Body of pancreas (tissue), 4 donors: ENCODE measurements around the gene IGHMBP2.

Experiments
- POLR2A ChIP-seq, 3 donors: fragments of 450-650 bp; IDR thresholded peaks; one replicate each; pipeline ENCODE4 v1.6.1; 2016; ENCODE audit warnings: antibody characterized with exemption in 3 of 3, mild to moderate bottlenecking in 2 of 3
- TF ChIP-seq, protein P1 (sequence below), 7 experiments: fragments of 450-650 bp in 4 of 7; fragments of 200-600 bp in 3 of 7; sonication (generic) in 3 of 7; IDR thresholded peaks; one replicate each; pipeline ENCODE4 v1.5.1; 2016 to 2019; ENCODE audit warnings: antibody characterized with exemption in 7 of 7

- TF ChIP-seq, protein P1, sequence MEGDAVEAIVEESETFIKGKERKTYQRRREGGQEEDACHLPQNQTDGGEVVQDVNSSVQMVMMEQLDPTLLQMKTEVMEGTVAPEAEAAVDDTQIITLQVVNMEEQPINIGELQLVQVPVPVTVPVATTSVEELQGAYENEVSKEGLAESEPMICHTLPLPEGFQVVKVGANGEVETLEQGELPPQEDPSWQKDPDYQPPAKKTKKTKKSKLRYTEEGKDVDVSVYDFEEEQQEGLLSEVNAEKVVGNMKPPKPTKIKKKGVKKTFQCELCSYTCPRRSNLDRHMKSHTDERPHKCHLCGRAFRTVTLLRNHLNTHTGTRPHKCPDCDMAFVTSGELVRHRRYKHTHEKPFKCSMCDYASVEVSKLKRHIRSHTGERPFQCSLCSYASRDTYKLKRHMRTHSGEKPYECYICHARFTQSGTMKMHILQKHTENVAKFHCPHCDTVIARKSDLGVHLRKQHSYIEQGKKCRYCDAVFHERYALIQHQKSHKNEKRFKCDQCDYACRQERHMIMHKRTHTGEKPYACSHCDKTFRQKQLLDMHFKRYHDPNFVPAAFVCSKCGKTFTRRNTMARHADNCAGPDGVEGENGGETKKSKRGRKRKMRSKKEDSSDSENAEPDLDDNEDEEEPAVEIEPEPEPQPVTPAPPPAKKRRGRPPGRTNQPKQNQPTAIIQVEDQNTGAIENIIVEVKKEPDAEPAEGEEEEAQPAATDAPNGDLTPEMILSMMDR (IDR thresholded peaks at IDR 0.05), result no peak
- no peak for TF ChIP-seq POLR2A (IDR thresholded peaks at IDR 0.05)
Observed at GRCh38 chr11:68983801-68984200, 80.1 kb downstream of the IGHMBP2 start.
